ENCODE data around the gene CCDC177. TPM values are rescaled to one million over a fixed set of nuclear protein-coding genes. Genes with fewer than 3 reads are reported as not detected.

The CCDC177 gene
- total RNA-seq, 2 donors from 2014 or later: not detected

DNA sequence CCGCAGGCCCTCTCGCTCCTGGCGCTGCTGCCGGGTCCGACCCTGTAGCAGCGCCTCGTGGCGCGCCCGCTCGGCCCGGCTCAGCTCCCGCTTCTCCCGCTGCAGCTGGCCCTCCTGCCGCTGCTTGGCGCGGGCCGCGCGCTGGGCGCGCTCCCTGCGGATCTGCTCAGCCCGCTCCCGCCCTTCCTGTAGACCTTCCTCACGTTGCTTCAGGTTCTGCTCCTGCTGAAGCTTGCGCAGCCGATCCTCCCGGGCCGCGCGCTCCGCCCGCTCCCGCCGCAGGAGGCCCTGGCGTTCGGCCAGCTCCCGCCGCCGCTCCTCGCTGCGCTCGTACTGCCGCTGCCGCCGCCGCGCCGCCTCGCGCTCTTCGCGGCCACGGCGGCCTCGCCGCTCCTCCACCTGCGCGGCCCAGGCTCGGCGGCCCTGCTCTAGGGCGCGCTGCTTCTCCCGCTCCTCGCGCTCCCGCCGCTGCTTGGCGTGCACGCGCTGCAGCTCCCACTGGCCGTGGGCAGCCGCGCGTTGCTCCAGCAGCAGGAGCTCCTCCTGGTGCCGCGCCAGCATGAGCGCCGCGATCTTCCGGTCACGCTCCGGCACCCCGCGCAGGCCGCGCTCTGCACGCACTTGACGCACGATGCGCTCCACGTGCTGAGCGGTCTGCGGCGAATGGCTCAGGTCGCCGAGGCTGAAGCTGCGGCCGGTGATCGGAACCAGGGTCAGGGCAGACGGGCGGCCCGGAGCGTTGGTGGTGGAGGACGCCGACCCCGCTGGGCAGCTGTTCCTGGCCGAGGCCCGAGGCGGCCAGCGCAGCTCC lies 2.4 kb downstream of the CCDC177 start:
- peak; percentile 30 to 52 (median 39) for DNase-seq
- intact Hi-C loops (cut with DNase I): no loop called here
- peaks cover 0 to 27% of the 10 kb centered on the region in 2 donors for H3K27me3 ChIP-seq
- H3K4me1 ChIP-seq: peaks cover 32% of the 10 kb centered on the region
- WGBS, 2 donors: 0 to 8% methylated on average over 12 to 110 of the region's 112 CpGs
- TF ChIP-seq POLR2A (IDR thresholded peaks at IDR 0.05): no peak
- TF ChIP-seq, protein P1, sequence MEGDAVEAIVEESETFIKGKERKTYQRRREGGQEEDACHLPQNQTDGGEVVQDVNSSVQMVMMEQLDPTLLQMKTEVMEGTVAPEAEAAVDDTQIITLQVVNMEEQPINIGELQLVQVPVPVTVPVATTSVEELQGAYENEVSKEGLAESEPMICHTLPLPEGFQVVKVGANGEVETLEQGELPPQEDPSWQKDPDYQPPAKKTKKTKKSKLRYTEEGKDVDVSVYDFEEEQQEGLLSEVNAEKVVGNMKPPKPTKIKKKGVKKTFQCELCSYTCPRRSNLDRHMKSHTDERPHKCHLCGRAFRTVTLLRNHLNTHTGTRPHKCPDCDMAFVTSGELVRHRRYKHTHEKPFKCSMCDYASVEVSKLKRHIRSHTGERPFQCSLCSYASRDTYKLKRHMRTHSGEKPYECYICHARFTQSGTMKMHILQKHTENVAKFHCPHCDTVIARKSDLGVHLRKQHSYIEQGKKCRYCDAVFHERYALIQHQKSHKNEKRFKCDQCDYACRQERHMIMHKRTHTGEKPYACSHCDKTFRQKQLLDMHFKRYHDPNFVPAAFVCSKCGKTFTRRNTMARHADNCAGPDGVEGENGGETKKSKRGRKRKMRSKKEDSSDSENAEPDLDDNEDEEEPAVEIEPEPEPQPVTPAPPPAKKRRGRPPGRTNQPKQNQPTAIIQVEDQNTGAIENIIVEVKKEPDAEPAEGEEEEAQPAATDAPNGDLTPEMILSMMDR (IDR thresholded peaks at IDR 0.05): no peak
- H3K36me3 ChIP-seq (replicated peaks in 1 of 2; ENCODE audit: insufficient read depth in 1 of 2, low read depth in 2 of 2): no peaks in the 10 kb centered on the region
- peak; percentile 62 for ATAC-seq
- no peak overlapping the region for H3K4me3 ChIP-seq
- H3K9me3 ChIP-seq: no peaks in the 10 kb centered on the region
- H3K27ac ChIP-seq: no peak overlapping the region

DNA sequence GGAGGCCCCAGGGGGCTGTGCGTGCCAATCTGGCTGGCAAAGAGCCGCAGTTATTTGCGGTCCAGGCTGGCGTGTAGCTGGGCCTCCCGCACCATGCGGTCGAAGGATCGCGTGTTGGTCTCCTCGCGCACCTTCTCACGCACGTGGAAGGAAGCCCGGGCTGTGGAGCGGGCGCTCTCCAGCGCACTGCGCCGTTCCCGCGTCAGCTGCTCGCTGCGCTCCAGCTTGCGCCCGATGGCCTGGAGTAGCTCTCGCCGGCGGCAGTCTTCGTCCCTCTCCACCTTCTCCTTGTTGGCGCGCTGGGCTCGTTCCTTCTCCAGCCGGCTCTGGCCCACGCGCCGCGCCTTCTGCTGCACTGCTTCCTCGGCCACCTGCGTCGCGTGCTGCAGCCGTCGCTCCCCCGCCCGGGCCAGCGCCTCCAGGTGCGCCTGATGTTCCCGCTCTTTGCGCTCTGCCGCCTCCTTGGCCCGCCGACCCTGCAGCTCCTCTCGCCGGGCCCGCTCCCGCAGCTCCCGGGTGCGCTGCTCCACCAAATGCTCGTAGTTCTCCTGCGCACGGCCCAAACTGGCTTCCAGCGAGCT lies 3.1 kb downstream of the CCDC177 start:
- H3K4me3 ChIP-seq: no peak overlapping the region
- DNase-seq (no peak), ATAC-seq (peak; percentile 14)
- H3K9me3 ChIP-seq: no peaks in the 10 kb centered on the region
- H3K4me1 ChIP-seq: peaks cover 32% of the 10 kb centered on the region
- TF ChIP-seq, protein P1 (IDR thresholded peaks at IDR 0.05): no peak
- no peak for TF ChIP-seq POLR2A (IDR thresholded peaks at IDR 0.05)
- no peak overlapping the region for H3K27ac ChIP-seq
- intact Hi-C loops (cut with DNase I): no loop called here
- no peaks in the 10 kb centered on the region for H3K36me3 ChIP-seq (replicated peaks in 1 of 2; ENCODE audit: insufficient read depth in 1 of 2, low read depth in 2 of 2)
- WGBS, 2 donors: 8 to 14% methylated on average over 12 to 62 of the region's 62 CpGs
- H3K27me3 ChIP-seq: peaks cover 0 to 22% of the 10 kb centered on the region in 2 donors

DNA sequence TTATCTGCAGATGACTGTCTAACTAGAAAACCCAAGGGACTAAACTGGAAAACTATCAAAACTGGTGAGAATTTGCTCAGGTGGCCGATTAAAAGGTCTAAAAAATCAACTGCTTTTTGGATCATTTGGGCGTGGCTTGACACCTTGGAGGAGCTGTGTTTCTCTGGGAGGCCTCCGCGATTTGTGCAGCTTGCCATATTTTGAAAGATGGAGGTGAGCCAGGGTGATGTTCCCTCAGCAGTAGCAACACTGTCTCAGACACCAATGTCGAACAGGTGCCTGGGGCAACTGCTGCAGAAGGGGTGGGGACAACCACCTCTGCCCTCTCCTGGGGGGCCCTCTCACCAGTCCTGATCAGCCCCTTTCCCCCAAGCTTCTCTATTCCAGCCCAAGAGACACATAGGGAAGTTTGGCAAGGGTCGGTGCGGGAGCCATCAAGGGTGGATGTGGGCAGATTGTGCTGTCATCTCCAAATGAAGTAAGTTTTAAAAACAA lies 3.8 kb downstream of the CCDC177 start:
- ATAC-seq: no peak
- no peak for DNase-seq
- H3K36me3 ChIP-seq (replicated peaks in 1 of 2; ENCODE audit: insufficient read depth in 1 of 2, low read depth in 2 of 2): no peaks in the 10 kb centered on the region
- no peak overlapping the region for H3K4me3 ChIP-seq
- peaks cover 32% of the 10 kb centered on the region for H3K4me1 ChIP-seq
- peaks cover 0 to 22% of the 10 kb centered on the region in 2 donors for H3K27me3 ChIP-seq
- no peak overlapping the region for H3K27ac ChIP-seq
- H3K9me3 ChIP-seq: no peaks in the 10 kb centered on the region
- intact Hi-C loops (cut with DNase I): no loop called here
- no peak for TF ChIP-seq POLR2A (IDR thresholded peaks at IDR 0.05)
- TF ChIP-seq, protein P1 (IDR thresholded peaks at IDR 0.05): no peak
- 57 to 72% methylated on average over 7 of the region's 7 CpGs for WGBS, 2 donors

DNA sequence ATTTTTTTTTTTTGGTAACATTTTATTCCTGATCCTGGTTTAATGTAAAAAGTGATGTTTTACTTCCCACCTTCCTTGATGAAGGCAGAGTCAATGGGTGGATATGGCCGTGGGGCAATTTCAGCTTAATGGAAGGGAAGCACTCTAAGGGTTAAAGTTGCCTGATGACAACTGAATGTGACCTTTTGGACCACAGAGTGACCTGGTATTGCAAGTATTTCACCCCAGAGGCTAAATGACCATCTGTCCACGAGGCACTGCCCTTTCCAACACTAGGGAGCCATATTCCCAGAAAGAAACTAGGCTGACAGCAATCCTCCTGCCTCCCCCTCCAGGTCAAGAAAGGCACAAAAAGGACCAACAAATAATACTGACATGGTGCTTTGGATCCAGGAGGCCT lies 4.8 kb downstream of the CCDC177 start:
- peaks cover 32% of the 10 kb centered on the region for H3K4me1 ChIP-seq
- H3K36me3 ChIP-seq (replicated peaks in 1 of 2; ENCODE audit: insufficient read depth in 1 of 2, low read depth in 2 of 2): no peaks in the 10 kb centered on the region
- TF ChIP-seq, protein P1 (IDR thresholded peaks at IDR 0.05): no peak
- TF ChIP-seq POLR2A (IDR thresholded peaks at IDR 0.05): no peak
- H3K4me3 ChIP-seq: no peak overlapping the region
- peaks cover 0 to 17% of the 10 kb centered on the region in 2 donors for H3K27me3 ChIP-seq
- no peaks in the 10 kb centered on the region for H3K9me3 ChIP-seq
- 46 to 62% methylated on average over 2 of the region's 2 CpGs for WGBS, 2 donors
- intact Hi-C loops (cut with DNase I): no loop called here
- no peak for ATAC-seq
- no peak for DNase-seq
- H3K27ac ChIP-seq: no peak overlapping the region

Measured in body of pancreas (tissue), 4 donors.